Measurements from ENCODE around the gene AFM.

DNA sequence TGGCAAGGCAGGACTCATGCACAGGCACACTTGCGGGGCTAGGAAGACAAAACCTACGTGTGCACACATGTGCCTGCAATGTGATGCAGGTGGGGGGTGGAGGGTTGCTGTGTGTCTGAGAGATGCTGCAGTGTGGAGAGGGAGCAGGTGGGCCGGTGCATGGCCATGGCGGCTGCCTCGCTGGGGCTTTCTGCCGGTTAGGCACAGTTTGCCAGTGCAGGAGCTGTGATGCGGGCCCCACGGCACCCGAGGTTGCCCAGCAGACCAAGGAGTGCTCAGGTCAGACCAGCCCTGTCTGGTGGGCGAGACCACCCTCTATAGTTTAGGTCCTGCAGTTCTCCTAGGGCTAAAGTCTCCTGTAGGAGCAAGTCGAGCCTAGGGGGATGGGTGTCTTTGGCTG is 4.4 kb upstream of the AFM start:
- TF ChIP-seq CTCF (IDR thresholded peaks at IDR 0.05; ENCODE audit: low read length) (no peak), EZH2 (optimal IDR thresholded peaks at IDR 0.05; ENCODE audit: low read depth, low read length) (no peak)

Measured in MM.1S (cell line).